Ishikawa (cell line): ENCODE results near the gene USP12.

ENCODE experiments used
- RAD21 ChIP-seq: IDR thresholded peaks from 2 replicates; pipeline ENCODE4 v1.6.1; 2012; ENCODE audit warnings: low read depth
- REST ChIP-seq: IDR thresholded peaks from 2 replicates; pipeline ENCODE4 v1.6.1; 2012; ENCODE audit warnings: low read depth, mild to moderate bottlenecking
- TEAD4 ChIP-seq: IDR thresholded peaks from 2 replicates; pipeline ENCODE4 v1.6.1; 2012
- YY1 ChIP-seq: IDR thresholded peaks from 2 replicates; pipeline ENCODE4 v1.6.1; 2012; ENCODE audit warnings: low read depth

- TF ChIP-seq YY1 (no peak), TEAD4 (no peak), REST (no peak), RAD21 (no peak)
Measured at GRCh38 chr13:27120811-27121210, 50.8 kb downstream of the USP12 start.
